GM10847 (cell line): ENCODE results near the gene NSF.

Source experiments
- POLR2A ChIP-seq: IDR thresholded peaks from 2 replicates; pipeline ENCODE4 v1.6.1; 2011; ENCODE audit not compliant: insufficient read length; ENCODE audit errors: extremely low read depth

NSF gene

GRCh38 chr17:46765453-46765852 lies 175.0 kb downstream of the NSF start:
- no peak for TF ChIP-seq POLR2A

DNA sequence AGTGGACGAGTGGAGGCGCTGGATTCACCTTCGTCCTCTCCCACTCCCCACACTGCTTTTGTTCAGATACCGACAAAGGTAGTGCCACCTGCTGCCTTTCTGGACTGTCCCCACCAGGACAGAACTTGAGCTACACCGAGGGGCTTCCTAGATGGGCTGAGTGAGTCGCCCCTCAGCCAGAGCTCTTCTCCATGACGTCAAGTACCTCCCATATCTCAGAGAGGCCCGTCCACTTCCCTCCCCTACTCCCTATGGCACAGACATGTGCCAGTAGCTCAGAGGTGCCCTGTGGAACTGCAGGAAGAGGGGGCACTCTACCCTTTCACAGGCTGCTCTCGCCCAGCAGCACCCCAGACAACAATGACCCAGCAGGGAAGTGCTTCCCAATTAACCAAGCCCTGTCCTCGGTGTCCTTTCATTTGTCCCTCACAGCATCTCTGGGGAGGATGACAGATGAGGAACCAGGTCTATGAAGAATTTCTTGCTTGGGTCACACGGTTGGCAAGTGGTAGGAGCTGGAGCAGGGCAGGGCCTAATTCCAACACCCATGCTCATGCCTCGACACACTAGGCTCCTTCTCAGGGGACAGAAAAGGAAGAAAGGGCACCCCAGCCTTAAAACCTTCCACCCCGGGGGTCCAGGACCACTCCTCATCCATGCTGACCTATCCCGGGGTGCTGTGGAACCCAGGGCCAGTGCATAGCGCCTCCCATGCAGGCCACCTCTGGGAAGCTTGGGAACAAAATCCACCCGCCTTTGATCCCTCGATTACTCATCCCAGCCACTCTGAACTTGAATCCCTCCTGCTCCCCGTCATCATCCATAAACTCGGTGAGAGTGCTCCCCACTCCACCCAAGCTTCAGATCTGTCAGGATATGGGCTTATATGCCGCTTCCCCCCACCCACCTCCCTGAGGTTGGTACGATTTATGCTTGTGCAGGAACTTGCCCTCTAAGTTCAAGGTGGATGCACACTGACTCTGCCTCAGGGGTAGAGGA lies 176.3 kb downstream of the NSF start:
- TF ChIP-seq POLR2A = no peak

DNA sequence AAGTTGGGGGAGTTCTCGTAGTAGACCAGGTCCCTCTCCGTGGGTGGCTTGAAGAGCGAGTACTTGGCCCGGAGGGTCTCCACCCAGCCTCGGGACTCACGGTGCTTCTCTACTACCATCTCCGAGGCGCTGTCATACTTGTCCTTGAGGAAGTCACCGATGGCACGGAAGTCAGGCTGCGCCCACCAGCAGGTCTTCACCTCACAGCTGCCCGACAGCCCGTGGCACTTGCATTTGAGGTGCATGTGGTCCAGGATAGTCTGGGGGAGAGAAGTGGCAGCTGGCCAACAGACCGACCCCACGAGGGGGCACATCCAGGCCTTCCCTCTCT lies 178.0 kb downstream of the NSF start:
- TF ChIP-seq POLR2A = no peak

DNA sequence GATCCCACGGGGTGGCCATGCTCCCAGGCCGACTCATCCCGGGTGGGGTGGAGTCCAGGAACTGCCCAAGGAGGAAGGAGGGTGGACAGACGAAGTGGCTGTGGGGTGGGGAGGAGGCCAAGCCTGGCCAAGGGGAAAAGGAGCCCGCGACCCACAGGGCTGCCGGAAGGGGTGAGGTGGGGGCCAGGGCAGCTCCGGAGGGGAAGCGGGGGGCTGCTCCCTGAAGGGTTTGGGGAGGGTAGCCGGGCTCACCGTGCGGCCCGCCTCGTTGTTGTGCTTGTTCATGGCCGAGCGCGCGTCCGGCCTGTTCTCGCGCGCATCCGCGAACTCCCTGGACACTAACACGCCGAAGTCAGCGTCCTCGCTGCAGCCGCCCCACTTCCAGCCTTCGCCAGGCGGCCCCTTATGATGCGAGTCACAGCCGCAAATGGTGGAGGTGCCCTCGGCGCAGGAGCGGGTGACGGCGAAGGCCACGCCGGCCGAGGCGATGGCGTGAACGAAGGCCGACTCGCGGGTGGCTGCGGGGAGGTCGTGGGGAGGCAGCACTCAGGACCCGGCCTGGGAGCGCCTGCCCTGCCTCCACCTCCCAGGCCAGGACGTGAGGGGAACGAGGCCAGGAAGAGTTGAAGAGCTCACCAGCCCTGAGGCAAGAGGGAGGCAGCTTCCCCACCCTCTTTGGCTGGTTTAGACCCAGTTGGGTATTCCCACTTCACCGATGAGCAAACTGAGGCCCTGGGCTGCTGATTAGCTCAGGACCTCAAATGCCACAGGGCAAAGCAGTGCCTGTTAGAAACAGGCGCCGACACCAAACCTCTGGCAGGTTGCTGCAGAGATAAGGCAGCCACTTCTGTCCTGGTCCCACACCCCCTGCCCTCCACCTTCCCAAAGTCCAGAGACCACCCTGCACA lies 179.3 kb downstream of the NSF start:
- TF ChIP-seq POLR2A = no peak

DNA sequence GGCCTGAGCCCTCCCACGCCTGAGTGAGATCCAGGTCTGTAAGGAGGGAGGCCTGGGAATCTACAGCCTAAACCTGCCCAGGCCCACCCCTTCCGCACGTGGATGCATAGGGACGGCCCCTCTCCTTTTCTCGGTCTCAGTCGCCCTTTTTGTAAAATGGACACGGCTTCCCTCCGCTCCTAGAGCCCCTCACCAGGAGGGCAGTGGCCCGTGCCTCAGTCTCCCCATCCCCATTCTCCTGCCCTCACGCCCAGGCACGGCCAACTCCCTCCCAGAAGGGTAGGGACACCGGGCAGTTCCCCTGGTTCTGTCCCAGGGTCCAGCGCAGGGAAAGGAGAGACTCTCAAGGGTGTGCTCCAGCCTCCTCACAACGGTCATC lies 180.0 kb downstream of the NSF start:
- TF ChIP-seq POLR2A = no peak

DNA sequence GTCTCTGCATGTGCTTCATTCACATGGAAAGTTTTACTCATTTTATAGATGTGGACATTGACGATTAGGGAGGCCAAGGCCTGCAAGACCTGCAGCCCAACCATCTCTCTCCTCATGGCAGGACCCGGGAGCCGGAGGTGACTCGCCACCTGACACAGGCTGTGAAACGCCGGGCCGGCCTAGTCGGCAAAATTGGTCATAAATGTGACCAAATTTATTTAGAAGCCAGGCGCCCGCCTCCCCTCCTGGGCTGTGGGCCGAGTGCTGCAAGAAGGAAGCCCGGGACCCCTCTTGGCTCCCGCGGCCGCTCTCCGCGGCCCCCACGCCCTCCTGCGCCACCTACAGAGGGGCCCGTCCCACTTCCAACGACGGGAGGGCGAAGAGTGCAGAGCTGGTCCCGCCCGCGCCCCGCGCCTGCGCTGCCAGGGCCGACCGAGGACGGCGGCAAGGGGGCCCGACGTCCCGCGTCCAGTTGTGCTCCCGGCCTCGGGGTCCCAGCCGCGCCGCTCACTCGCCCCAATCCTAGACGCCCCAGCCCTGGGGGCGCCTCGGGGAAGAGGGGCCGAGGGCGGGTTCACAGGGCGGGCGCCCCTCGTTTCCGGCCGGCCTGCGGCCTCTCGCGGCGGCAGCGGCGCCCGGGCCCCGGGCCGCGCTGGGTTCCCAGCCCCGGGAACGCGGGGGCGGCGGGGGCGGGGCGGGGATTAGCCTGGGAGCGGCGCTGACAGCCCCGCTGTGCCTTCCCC lies 180.5 kb downstream of the NSF start:
- no peak for TF ChIP-seq POLR2A

- no peak for TF ChIP-seq POLR2A
Observed at GRCh38 chr17:46771561-46772474, 181.3 kb downstream of the NSF start.

GRCh38 chr17:46772475-46773220 lies 182.2 kb downstream of the NSF start:
- no peak for TF ChIP-seq POLR2A

- TF ChIP-seq POLR2A = no peak
Observed at GRCh38 chr17:46773221-46773605, 182.7 kb downstream of the NSF start.

- no peak for TF ChIP-seq POLR2A
Observed at GRCh38 chr17:46773676-46774075, 183.2 kb downstream of the NSF start.

DNA sequence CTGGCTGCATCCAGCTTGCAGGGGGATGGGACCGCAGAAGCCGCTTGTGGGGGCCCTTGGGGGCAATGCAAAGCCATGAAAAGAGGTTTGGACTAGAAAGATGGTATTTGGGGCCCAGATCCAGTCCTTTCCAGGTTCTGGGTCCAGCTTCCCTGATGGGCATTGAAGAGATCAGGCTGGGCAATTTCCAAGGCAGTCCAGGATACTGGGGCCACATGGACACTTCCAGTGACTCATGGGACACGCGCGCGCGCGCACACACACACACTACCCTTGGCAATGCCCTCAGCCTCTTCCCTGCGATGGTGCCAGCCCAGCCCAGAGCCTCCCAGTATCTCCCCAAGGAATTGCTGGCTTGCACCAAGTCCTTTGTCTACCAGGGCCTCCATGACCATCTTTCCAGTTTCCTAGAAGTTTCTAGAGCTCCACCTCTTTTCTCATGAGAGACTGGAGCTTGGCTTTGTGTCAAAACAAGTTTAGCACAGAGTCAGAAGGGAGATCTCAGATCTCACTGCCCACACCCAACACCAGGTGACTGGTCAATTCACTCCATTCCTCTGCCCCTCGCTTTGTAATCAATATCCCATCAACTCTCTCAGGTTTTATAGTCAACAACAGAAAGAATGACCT lies 183.8 kb downstream of the NSF start:
- no peak for TF ChIP-seq POLR2A

- TF ChIP-seq POLR2A = no peak
Observed at GRCh38 chr17:46776298-46777005, 186.0 kb downstream of the NSF start.
